Suppressor macrophage treated with lipopolysaccharide for 1 hour (primary cell): ENCODE data around the gene NAXD.
A peak's percentile ranks its signal among the peaks of the same experiment; 100 is the strongest.
"Not testable (repeated sequence)": the region's sequence is repeated elsewhere in the genome, so short reads cannot be mapped to it uniquely, and the experiment has no call there.

Experiments used
- DNase-seq, 3 donors: peaks; one replicate each; pipeline ENCODE4 v3.0.0-alpha.2; 2020 to 2022

The NAXD gene

DNA sequence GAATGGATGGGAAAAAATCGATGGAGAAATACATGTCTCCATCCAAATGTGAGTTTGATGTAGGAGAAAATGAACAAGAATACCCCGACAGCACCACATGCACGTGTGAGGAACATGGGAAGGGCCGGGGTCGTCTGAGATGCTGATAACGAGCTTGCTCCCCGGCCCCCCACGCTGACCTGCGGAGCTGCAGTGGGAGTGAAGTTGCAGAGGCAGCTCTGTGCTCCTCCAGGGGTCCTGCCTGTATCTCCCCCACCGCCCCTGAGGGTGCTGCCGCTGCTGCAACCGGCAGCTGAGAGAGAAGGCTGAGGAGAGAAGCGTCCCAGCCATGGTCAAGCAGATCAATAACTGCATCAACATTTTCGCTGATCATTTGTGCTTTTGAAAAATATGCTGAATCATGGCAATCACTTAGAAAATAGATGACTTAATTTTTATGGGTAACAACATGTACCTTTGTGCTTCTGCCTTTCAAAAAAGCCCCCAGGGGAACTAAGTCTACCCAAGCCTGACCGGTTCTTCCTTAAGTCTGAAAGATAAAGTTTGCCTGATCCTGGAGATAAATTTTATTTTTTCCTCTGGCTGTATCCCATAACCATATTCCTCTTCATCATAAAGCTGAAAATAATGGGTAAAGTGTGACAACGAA is 18.2 kb upstream of the NAXD start:
- no peak for DNase-seq

DNA sequence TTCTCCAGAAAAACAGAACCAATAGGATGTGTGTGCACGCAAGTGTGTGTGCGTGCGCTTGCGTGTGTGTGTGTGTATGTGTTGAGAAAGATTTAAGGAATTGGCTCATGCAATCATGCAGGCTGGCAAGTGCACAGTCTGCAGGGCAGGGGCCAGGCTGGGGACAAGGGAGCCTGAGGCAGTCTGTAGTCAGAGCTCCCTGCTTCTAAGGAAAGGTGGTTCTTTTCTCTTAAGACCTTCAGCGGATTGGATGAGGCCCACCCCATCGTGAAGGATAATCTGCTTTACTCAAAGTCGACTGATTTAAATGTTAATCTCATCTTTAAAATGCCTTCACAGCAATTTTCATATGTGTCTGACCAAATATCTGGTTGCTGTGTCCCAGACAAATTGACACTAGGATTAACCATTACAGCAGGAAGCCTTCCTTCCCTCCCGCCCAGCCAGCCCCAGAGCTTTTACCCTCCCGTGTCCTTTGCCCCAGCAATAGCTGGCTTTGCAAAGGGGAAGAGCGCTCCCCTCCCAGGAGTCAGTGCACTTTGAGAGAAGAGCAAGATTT is 15.0 kb upstream of the NAXD start:
- no peak for DNase-seq

- DNase-seq = no peak
These were observed 14.4 kb upstream of the NAXD start for GRCh38 chr13:110600980-110601379.

DNA sequence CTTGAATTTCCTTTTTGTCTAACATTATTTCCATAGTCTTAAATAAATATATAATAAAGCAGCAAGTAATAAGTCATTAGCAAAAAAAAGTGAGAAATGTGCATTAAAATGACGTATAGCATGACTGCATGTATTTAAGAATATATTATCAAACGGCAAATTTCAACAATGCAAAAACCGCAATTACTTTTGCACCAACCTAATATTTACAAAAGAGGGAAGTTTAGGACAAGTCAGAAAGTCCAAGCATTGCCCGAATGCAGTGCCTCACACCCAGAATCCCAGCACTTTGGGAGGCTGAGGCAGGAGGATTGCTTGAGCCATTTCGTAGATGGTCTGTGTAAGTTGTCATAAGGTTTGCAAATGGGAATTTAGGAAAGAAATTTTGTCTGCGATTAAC is 10.2 kb upstream of the NAXD start:
- no peak for DNase-seq

- DNase-seq = not testable (repeated sequence)
These were observed 9.1 kb upstream of the NAXD start for GRCh38 chr13:110606281-110606680.

GRCh38 chr13:110607675-110608224 is 7.6 kb upstream of the NAXD start:
- no peak for DNase-seq

GRCh38 chr13:110610955-110611595 is 4.3 kb upstream of the NAXD start:
- no peak for DNase-seq

GRCh38 chr13:110615005-110615321 is 382 bp upstream of the NAXD start:
- DNase-seq = no peak

DNA sequence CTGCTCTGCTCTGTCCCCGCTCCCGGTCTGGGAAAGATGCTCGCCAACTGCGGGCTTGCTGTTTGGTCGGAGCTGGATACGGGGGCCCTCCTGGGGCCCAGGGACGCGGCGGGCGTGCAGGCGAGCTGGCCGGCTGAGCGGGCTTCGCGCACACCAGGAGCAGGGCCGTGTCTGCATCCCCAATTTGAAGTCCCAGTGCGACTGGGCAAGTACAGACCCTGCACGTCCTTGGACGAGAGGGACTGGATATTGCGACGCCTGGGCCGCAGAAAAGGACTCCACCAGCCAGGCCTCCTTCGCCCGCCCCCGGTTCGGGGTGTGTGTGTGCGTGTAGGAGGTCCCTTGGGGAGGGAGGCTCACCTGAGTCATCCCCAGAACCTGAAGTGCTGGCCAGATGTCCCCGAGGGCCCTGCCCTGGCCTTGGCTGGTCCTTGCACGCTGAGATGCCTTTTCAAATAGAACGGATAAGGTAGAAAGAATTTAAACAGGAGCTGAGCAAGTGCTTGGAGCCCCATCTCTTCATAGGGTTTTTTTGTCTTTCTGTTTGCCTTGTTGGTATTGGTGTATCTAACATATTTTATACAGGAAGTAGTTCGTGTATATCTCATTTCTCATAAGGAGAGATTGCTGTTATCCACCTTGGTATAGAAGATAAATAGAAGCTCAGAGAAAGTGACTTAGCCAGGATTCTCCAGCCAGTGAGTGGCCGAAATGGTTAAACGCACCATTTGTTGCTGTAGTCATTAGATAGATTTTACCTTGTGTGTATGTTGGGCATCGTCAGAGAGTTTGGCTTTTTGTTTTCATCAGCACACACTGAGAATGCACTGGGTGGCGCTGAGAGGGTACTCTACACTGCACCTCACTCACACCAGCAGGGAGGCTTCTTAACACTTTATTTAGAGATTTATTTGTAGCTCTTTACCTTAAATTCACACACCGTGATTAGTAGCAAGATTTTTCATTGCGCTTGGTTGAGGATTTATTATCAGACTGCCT is 1.1 kb downstream of the NAXD start:
- peak; percentile 27 to 55 (median 39) for DNase-seq

- no peak for DNase-seq
These were observed 2.2 kb downstream of the NAXD start for GRCh38 chr13:110617321-110618072.

DNA sequence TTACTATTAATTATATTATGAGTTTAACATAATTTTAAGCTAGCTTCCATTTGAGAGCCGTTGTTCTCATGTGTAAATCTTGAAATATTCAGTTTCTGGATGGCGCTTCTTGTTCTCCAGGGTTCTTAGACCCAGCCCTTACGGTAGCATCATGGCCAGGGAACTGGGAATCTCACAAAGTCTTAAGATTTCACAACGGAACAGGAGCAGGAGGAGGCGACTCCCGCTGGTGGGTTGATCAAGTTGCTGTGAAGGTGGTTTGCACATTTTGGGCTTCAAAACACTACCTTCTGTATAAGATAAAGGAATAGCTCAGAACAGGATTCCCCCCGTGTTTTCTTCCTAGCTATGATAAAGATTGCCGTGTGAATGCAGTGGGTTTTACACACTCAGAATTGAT is 2.8 kb downstream of the NAXD start:
- no peak for DNase-seq

DNA sequence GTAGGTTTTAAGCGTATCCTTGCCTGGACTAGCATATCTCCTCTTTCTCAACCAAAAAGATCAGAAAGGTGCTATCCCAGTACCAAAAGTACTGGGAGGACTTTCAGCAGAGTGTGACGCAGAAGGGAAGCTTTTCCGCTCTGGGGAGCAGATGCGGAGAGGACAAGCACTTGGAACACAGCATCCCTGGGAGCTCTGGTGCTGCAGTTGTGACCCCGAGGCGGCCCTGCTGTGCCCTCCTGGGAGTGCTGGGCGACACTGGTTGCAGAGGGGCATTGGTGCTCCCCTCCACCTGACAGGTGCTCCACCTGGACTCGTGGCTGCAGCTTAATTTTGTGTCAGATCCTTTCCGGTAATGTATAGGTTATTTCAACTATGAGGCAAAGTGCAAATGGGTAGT is 3.4 kb downstream of the NAXD start:
- DNase-seq = no peak

DNA sequence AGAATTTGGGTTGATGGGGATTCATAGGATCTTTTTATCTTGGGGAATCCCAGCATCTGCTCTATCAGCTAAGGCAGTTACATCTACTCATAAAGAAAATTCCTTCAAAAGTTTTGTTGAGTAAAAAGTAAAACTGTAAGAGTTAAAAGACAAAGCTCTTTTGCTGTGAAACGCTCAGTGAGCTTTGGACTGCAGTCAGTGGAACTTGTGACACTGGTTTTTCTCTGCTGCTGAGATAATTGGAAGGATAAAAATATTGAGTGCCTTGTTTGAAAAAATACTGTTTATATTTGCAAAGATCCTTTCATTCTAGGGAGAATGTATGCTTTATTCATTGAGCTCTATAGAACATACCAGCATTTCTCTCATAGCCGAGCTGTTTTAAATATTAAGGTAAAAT is 5.3 kb downstream of the NAXD start:
- DNase-seq = no peak

DNA sequence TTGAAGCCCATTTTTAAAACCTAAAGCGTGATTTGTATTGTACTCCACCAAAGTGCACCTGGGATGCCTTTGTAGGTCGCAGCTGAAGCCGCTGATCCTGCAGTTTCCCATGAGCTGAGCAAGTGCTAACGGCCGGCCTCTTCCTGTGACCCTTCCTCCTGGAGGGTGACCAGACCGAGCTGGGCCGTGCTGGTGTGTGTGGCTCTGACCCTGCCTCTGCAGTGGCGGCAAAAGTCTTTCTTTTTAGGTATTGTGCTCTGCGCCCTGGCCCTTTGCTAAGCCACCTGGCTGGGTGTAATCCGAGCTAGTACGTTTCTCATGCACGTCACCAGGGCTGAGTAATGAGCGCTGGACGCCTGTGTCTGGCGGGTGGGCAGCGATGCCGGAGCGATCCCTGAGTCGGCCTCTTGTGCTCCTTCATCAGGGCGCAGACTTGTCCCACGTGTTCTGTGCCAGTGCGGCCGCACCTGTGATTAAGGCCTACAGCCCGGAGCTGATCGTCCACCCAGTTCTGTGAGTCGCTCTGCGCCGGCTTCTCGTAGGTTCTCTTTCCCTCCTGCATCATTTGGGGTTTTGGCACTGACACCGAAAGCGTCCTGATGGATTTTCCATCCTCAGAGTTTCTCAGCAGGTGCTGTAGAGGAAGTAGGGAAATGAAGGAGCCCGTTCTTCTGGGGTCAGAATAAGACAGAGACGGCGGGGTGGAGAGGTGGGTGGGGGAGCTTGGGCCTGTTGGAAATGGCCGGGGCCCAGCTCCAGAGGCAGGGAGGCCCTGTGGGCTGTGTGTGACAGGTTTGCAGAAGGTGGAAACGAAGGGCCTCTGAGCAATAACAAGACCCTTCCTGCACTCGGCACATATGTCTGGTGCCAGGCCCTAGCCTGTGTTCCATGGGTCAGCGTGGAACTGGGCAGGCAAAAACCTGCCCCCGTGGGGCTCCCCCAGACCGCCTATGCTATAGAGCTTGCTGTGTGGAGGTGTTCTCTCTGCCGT is 9.7 kb downstream of the NAXD start:
- no peak for DNase-seq

- DNase-seq = no peak
These were observed 10.5 kb downstream of the NAXD start for GRCh38 chr13:110625771-110626321.

DNA sequence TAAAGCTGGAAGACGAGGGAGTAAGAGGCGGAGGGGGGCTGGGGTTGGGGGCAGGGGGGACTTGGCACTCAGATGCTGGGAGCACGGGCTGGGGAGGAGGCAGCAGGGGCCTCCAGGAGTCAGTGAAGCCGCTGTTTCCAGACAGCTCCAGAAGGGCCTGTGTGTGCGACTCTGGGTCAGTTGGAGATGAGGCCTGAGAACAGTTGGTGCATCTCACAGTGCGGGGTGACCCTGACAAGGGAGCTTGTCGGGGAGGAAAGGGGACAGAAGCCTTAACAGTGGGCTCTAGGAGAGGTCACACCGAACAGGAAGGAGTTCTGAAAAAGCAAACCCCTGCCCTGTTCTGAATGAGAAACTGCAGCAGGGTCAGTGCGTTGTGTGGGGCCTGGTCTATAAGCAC is 11.2 kb downstream of the NAXD start:
- no peak for DNase-seq

- no peak for DNase-seq
These were observed 12.0 kb downstream of the NAXD start for GRCh38 chr13:110627351-110627750.

GRCh38 chr13:110627761-110628476 is 12.6 kb downstream of the NAXD start:
- no peak for DNase-seq

DNA sequence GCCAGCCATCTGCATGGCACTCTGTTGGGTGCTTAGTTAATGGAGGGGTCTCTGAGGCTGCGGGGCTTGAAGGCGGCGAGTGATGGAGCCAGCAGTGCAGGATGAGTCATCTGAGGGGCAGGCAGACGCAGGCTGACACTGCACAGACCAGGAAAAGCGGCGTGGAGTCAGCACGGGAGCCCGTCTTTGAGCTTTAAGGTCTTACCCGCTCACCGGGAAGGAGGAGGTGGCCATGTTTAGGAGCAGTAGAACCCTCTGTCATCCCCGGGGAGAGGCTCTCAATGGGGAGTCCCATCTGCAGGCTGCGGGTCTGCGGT is 13.1 kb downstream of the NAXD start:
- DNase-seq = no peak

GRCh38 chr13:110628952-110629701 is 13.8 kb downstream of the NAXD start:
- no peak for DNase-seq
